GM12872 (cell line): ENCODE measurements around the gene VSTM2A.

Experiments used
- TF ChIP-seq, protein P1 (sequence below): IDR thresholded peaks from 3 replicates; pipeline ENCODE4 v1.5.1; 2011; ENCODE audit warnings: low read depth, mild to moderate bottlenecking, low read length, moderate library complexity; ENCODE audit not compliant: insufficient read depth

The VSTM2A gene

GRCh38 chr7:54563329-54563916, 21.2 kb downstream of the VSTM2A start:
- TF ChIP-seq, protein P1, sequence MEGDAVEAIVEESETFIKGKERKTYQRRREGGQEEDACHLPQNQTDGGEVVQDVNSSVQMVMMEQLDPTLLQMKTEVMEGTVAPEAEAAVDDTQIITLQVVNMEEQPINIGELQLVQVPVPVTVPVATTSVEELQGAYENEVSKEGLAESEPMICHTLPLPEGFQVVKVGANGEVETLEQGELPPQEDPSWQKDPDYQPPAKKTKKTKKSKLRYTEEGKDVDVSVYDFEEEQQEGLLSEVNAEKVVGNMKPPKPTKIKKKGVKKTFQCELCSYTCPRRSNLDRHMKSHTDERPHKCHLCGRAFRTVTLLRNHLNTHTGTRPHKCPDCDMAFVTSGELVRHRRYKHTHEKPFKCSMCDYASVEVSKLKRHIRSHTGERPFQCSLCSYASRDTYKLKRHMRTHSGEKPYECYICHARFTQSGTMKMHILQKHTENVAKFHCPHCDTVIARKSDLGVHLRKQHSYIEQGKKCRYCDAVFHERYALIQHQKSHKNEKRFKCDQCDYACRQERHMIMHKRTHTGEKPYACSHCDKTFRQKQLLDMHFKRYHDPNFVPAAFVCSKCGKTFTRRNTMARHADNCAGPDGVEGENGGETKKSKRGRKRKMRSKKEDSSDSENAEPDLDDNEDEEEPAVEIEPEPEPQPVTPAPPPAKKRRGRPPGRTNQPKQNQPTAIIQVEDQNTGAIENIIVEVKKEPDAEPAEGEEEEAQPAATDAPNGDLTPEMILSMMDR, result no peak

DNA sequence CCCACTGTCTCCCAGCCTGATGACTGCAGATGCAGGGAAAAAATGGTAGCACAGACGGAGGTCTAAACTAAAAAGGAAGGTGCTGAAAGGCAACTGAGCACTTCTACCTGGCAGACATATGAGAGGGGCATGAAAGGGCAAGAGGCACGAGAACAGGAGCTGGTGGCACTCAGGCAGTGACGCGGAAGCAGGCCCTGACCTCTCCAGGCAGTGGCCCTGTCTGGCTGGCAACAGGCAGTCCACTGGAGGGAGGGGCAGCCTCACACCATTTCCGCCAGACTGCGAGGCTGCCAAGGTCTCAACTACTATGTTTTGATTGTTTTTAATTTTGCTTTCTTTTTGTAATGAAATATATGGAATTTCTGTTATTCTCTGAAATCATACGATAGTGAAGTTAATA, 23.3 kb downstream of the VSTM2A start:
- TF ChIP-seq, protein P1, result no peak

GRCh38 chr7:54581511-54581910, 39.3 kb downstream of the VSTM2A start:
- TF ChIP-seq, protein P1, result no peak

DNA sequence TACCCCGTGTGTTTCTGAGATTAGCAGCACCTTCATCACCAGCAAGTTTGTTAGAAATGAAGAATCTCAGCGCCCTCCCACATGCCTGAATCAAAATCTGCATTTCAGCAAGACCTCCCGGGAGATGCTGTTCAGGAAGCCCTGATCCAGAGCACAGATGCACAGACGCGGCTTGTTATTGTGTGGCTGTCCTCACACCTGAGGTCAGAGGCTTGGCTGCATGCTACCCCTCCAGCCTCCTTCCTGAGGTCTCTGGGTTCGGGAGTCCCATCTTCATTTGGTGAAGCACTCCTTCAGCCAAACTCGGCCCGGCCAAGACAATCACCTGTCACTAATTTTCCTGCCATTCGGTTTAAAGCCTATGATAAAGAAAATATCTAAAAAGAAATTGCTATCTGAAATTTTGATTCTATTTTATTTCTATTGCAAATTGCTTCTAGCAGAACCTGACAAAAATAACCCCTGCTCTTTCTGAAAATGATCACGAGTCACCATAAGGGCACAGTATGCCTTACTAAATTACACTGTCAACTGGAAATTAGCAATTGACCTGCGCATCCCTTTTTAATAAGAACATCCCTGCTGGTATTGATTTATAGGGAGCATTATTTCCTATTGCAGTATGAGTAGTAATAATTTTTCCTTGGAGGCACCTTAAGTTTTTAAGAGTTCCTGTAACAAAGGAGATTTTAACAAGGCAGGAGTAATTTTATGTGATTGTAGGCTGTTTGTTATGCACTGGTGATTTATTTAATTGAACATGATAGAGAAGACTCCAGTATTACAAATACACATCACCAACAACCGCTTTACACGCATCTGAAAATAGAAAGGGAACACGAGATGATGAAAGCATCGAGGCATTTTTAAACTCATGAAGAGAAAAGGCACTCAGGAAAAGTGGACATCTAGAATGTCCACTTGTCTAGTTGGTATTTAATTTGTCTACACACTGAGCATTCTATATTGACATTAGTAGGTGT, 49.5 kb downstream of the VSTM2A start:
- TF ChIP-seq, protein P1, result no peak

DNA sequence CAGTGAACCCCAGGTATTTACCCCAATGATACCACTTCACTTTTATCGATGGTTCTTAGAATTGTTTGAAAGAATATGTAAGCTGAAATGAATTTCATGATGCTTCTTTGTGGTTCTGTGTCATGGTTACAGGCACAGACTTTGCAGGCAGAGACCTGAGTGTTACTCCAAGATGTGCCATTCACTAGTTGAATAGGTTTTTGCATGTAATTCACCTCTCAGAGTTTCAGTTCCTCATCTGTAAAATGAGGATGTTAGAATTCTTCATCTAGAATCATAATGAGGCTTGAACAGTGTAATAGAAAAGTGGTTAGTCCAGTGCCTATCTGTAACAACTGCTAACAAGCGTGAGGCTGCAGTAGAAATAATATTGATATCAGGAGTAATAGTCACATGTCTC, 54.6 kb downstream of the VSTM2A start:
- TF ChIP-seq, protein P1, result no peak

- TF ChIP-seq, protein P1, result no peak
Observed at GRCh38 chr7:54615537-54615936, 73.4 kb downstream of the VSTM2A start.
